HepG2 (cell line): ENCODE results near the gene ALG14. TPM values are rescaled to one million over a fixed set of nuclear protein-coding genes. Genes with fewer than 3 reads are reported as not detected.
"Not testable (repeated sequence)": the region's sequence is repeated elsewhere in the genome, so short reads cannot be mapped to it uniquely, and the experiment has no call there.

ENCODE experiments used
- ATAC-seq: fragments of 200-7000 bp; cut with Tn5 transposase; 3 replicates; pipeline ENCODE4 v1.9.1; 2020; ENCODE audit warnings: mild to moderate bottlenecking, moderate library complexity
- BruUV-seq: library from RNA; stranded (reverse); fragments of 400-500 nt; replicated peaks from 2 replicates; lab custom pipeline; 2021; lab: Mats Ljungman, UMichigan
- CTCF ChIA-PET: fragments of 300-600 bp; formaldehyde crosslinking; extraction: SDS; loops from one replicate; lab custom pipeline; 2021; ENCODE audit warnings: low total read pairs, inconsistent platforms, low intra/inter-chr PET ratio; lab: Yijun Ruan, JAX
- POLR2A ChIA-PET: fragments of 350-600 bp; sonication (Branson Sonifier 250); formaldehyde crosslinking; loops from one replicate; lab custom pipeline; 2020; ENCODE audit warnings: antibody characterized with exemption, inconsistent platforms; lab: Yijun Ruan, JAX
- DNase-seq: peaks from one replicate; pipeline ENCODE4 v3.0.0-alpha.2; 2015; ENCODE audit warnings: low spot score
- FAIRE-seq: peaks from 3 replicates; lab custom pipeline; 2011; peaks lifted over from hg19 to GRCh38; lab: Jason Lieb, UNC
- H2AFZ ChIP-seq: one replicate; pipeline ENCODE4 v1.6.1; 2011; ENCODE audit warnings: low read length, inconsistent platforms
- H3K27ac ChIP-seq: fragments of 300-600 bp; 3 replicates; pipeline ENCODE4 v1.8.0; 2011; ENCODE audit warnings: mixed run types, mild to moderate bottlenecking, mixed read lengths, low read length, inconsistent platforms; ENCODE audit not compliant: insufficient read depth; ENCODE audit errors: extremely low read length
- H3K27me3 ChIP-seq, 2 experiments: fragments of 200-600 bp in 1 of 2; 2 replicates in 1 of 2; 3 replicates in 1 of 2; pipeline versions ENCODE4 v1.6.0 to v1.8.0; 2011; ENCODE audit warnings: low read length in 2 of 2, mild to moderate bottlenecking in 2 of 2, moderate library complexity in 2 of 2, inconsistent platforms in 1 of 2; ENCODE audit not compliant: insufficient read depth in 2 of 2, control insufficient read depth in 1 of 2
- H3K36me3 ChIP-seq, 2 experiments: fragments of 200-600 bp in 1 of 2; replicated peaks in 1 of 2; 2 replicates in 1 of 2; 3 replicates in 1 of 2; pipeline versions ENCODE4 v1.5.1 to v1.8.0; 2011; ENCODE audit warnings: low read length in 2 of 2, inconsistent platforms in 1 of 2; ENCODE audit not compliant: insufficient read depth in 2 of 2, control insufficient read depth in 1 of 2
- H3K4me1 ChIP-seq: 2 replicates; pipeline ENCODE4 v1.5.1; 2012; ENCODE audit warnings: low read length, inconsistent platforms; ENCODE audit not compliant: insufficient read depth
- H3K4me2 ChIP-seq: 2 replicates; pipeline ENCODE4 v1.6.0; 2011; ENCODE audit warnings: low read depth, low read length, inconsistent platforms
- H3K4me3 ChIP-seq, 3 experiments: fragments of 200-600 bp in 1 of 3; sonication (generic), shearing (Covaris generic) in 1 of 3; replicated peaks in 1 of 3; 2 replicates each; pipeline ENCODE4 v1.5.1; 2011 to 2016; ENCODE audit warnings: low read length in 3 of 3, inconsistent platforms in 2 of 3, low read depth in 2 of 3, mild to moderate bottlenecking in 2 of 3, control low read depth in 1 of 3, mixed read lengths in 1 of 3; ENCODE audit not compliant: insufficient read depth in 1 of 3
- H3K79me2 ChIP-seq: one replicate; pipeline ENCODE4 v1.6.1; 2011; ENCODE audit warnings: low read length, inconsistent platforms; ENCODE audit not compliant: insufficient read depth
- H3K9ac ChIP-seq: 2 replicates; pipeline ENCODE4 v1.6.0; 2011; ENCODE audit warnings: mild to moderate bottlenecking, low read depth, low read length, inconsistent platforms; ENCODE audit not compliant: insufficient read depth
- H3K9me3 ChIP-seq: 2 replicates; pipeline ENCODE4 v1.5.1; 2012; ENCODE audit warnings: mild to moderate bottlenecking, low read length
- H4K20me1 ChIP-seq: 2 replicates; pipeline ENCODE4 v1.6.0; 2011; ENCODE audit warnings: inconsistent platforms, mild to moderate bottlenecking, low read length, moderate library complexity; ENCODE audit not compliant: insufficient read depth
- MAF1 ChIP-seq: sonication (generic); formaldehyde crosslinking; IDR thresholded peaks from 2 replicates; pipeline ENCODE4 v1.5.0; 2020; ENCODE audit warnings: missing genetic modification reagents, borderline replicate concordance
- MAFF ChIP-seq: IDR thresholded peaks from 2 replicates; pipeline ENCODE4 v1.6.1; 2011; ENCODE audit warnings: low read depth, low read length, improper control_type of control experiment
- MAFK ChIP-seq, 2 experiments: IDR thresholded peaks in 1 of 2; conservative IDR thresholded peaks in 1 of 2; 2 replicates each; pipeline ENCODE4 v1.6.1; 2011; ENCODE audit warnings: improper control_type of control experiment in 2 of 2, low read length in 2 of 2
- TEAD3 ChIP-seq: optimal IDR thresholded peaks from 2 replicates; pipeline ENCODE3; 2016; ENCODE audit warnings: borderline replicate concordance
- WGBS: methylation state at CpG from one replicate; pipeline ENCODE4 v1.1.6; 2017; ENCODE audit warnings: low lambda C conversion rate; 5-methylcytosine and 5-hydroxymethylcytosine counted together
- in situ Hi-C: cut with HindIII; loops from 2 replicates; pipeline ENCODE4 v1.10.0; 2017; ENCODE audit warnings: low pct_unique_long_range_greater_than_20kb; ENCODE audit not compliant: extremely low pct_ligation_motif_present
- intact Hi-C: fragments of 100-400 bp; cut with micrococcal nuclease; formaldehyde crosslinking; loops from one replicate; pipeline ENCODE4 v1.10.0; 2022; ENCODE audit not compliant: unreplicated experiment
- polyA plus RNA-seq, 8 experiments: library from polyadenylated mRNA; depleted of rRNA in 3 of 8; stranded (reverse) in 7 of 8; unstranded in 1 of 8; fragments of >200 nt; fragmentation: Illumina TruSeq in 4 of 8; extraction: Trizol in 4 of 8; gene quantifications; 2 replicates each; pipeline versions ENCODE4 v1.2.1 to v1.2.3, GENCODE V29; 2011 to 2016; ENCODE audit warnings: low read depth in 4 of 8, missing spikeins in 1 of 8, mixed read lengths in 1 of 8; ENCODE audit not compliant: insufficient read depth in 1 of 8
- total RNA-seq, 5 experiments: library from RNA; depleted of rRNA; stranded (reverse); fragments of >200 nt; fragmentation: Illumina TruSeq; extraction: Trizol; gene quantifications; 2 replicates each; pipeline ENCODE4 v1.2.3, GENCODE V29; 2016; ENCODE audit warnings: low read depth in 1 of 5
- TF ChIP-seq, protein P1 (sequence below): sonication (generic); formaldehyde crosslinking; IDR thresholded peaks from 2 replicates; pipeline ENCODE4 v1.5.0; 2020; ENCODE audit warnings: missing genetic modification reagents

ALG14 gene
- total and polyA plus RNA-seq, 2 of the 13 experiments (the other 11 are each of a cell fraction or from before 2014, with no cell fraction given) = 4.5 to 12.7 TPM

DNA sequence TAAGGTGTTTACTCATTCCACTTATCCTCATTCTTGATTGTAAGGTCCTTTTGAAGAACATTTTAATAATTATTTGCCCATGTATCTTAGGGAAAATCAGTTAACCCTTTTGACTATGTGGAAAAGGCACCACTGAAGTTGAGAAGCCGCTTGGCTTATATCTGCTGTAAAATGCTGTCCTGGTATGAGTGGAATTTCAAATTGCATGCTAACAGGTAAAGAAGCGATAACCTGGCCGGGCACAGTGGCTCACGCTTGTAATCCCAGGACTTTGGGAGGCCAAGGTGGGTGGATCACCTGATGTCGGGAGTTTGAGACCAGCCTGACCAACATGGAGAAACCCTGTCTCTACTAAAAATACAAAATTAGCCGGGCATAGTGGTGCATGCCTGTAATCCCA, 53.3 kb downstream of the ALG14 start:
- peaks cover 60% of the 10 kb centered on the region for H3K4me1 ChIP-seq
- intact Hi-C loops, H3K4me2 ChIP-seq, H2AFZ ChIP-seq, H3K27ac ChIP-seq, POLR2A ChIA-PET, H3K27me3 ChIP-seq, BruUV-seq, H3K79me2 ChIP-seq, FAIRE-seq, in situ Hi-C loops, DNase-seq, H3K9me3 ChIP-seq, CTCF ChIA-PET, ATAC-seq, H3K4me3 ChIP-seq, H3K9ac ChIP-seq, H3K36me3 ChIP-seq, H4K20me1 ChIP-seq: not testable (repeated sequence)
- WGBS = 86% methylated on average over 6 of the region's 6 CpGs
- peak; percentile 10 for TF ChIP-seq TEAD3 (CRISPR knock-in tag)

DNA sequence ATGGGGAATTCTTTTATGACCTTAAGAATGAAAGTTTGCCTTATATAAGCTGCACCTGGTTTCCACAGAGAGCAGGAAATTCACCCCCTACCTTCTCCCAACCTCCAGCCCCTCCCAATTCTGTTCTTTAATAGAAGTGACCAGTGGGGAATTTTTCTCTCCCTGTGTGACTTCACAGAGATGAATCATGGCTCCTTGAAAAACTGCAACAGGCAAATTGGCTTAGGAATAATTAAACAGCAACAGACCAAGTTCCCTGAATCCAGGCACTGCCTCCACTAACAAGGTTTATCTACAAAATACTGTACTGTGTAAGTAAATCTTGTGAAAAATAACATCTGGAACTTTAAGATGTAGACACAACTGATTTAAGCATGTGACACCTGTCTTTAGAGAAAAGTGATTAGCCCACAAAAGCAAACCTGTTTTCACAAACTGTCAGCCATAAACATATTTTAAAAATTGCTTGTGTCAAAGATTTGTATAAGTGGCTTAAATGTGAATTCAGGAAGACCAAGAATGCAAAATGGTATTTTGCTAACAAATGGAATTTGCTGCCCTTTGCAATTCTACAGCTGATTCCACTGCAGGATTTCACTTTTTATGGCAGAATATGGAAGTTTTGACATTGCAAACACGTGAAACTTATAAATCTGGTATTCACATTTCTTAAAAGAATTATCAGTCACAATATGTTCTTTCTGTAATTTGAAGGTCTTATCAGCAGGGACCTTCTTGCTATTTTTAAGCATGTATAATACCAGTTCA, 54.0 kb downstream of the ALG14 start:
- Histone ChIP-seq H3K27ac (no peak overlapping the region), H4K20me1 (no peaks in the 10 kb centered on the region), H2AFZ (no peak overlapping the region), H3K79me2 (no peaks in the 10 kb centered on the region), H3K4me2 (no peak overlapping the region), H3K4me3 (no peak overlapping the region), H3K9me3 (no peaks in the 10 kb centered on the region)
- TF ChIP-seq MAF1 (CRISPR knock-in tag) (no peak), MAFK (conservative IDR thresholded peaks at IDR 0.05 in 1 of 2, IDR thresholded peaks at IDR 0.05 in 1 of 2; ENCODE audit: low read length in 2 of 2) (peak; percentile 19 to 62; a peak in 2 of 4 replicates), MAFF (peak; percentile 46)
- TF ChIP-seq, protein P1, sequence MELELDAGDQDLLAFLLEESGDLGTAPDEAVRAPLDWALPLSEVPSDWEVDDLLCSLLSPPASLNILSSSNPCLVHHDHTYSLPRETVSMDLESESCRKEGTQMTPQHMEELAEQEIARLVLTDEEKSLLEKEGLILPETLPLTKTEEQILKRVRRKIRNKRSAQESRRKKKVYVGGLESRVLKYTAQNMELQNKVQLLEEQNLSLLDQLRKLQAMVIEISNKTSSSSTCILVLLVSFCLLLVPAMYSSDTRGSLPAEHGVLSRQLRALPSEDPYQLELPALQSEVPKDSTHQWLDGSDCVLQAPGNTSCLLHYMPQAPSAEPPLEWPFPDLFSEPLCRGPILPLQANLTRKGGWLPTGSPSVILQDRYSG (CRISPR knock-in tag) = no peak
- TF ChIP-seq, all 625 proteins: peak for 2
- Histone ChIP-seq H3K36me3 (no peaks in the 10 kb centered on the region), H3K9ac (no peak overlapping the region), H3K4me1 (peaks cover 67% of the 10 kb centered on the region), H3K27me3 (no peaks in the 10 kb centered on the region)
- in situ Hi-C loops (no loop called here), intact Hi-C loops (no loop called here)
- ATAC-seq (no peak), DNase-seq (no peak), FAIRE-seq (no peak)
- ChIA-PET CTCF (no interaction called here), POLR2A (no interaction called here)
- 89% methylated on average over 1 of the region's 1 CpG for WGBS
- BruUV-seq = no TSS peak
